ENCODE data around the gene GMDS.

GRCh38 chr6:2038092-2038491 lies 207.3 kb downstream of the GMDS start:
- TF ChIP-seq POLR2A (IDR thresholded peaks at IDR 0.05; ENCODE audit: low read depth, low read length): no peak
- no peak for TF ChIP-seq POLR2AphosphoS5 (IDR thresholded peaks at IDR 0.05; ENCODE audit: low read depth, low read length)
- no peak for TF ChIP-seq TAF1 (IDR thresholded peaks at IDR 0.05; ENCODE audit: borderline replicate concordance, low read depth, low read length)

All from GM12892 (cell line).